GM18861 (cell line): ENCODE results near the gene SLC25A23.
"Not testable (repeated sequence)": the region's sequence is repeated elsewhere in the genome, so short reads cannot be mapped to it uniquely, and the experiment has no call there.

Experiments
- ATAC-seq: cut with Tn5 transposase; IDR thresholded peaks from one replicate; pipeline ENCODE4 v1.9.1; 2021; ENCODE audit not compliant: unreplicated experiment

SLC25A23 gene

DNA sequence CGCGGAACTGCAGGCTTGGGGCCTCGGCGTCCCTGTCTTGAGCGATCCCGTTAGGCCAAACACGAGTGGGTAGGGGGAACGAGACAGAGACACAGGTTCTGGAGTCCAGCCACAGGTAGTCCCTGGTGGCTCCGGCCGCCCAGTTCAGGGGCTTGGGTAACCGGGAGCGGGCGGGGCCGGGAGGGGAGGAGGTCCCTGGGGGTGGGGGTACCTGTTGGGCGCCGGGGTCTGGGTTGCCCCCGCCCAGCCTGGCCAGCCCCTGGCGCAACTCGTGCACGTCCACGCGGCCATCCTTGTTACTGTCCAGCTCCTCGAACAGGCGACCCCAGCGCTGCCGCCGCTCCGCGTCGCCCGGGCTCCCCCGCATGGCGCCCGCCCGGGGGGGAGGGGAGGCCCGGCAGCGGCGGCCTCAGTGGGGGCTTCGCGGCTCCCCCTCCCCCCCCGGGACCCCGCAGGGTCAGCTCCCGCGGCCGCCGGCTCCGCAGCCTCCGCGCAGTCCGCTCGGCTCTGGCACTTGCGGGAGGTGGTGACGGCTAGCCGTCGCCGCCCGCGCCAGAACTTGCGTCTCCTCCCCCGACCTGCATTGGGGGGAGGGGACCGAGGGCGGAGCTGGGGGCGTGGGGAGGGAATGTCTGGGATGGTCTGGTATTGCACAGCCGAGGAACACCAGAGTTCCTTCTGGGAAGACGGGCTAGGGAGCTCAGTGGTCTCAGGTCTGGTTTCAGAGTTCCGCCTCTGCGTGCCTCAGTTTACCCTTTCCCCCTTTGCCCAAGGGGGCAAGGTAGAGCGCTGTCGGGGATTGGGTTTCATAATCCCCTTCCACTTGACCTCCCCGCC, at the start of gene SLC25A23:
TSS of gene SLC25A23 (minus strand) at position 531 of the 837 bp plus-strand sequence. CDS start at position 367, 164 bp downstream.
- ATAC-seq, result no peak

GRCh38 chr19:6508028-6508771, 48.6 kb upstream of the SLC25A23 start:
- not testable (repeated sequence) for ATAC-seq

- no peak for ATAC-seq
These were observed 44.0 kb upstream of the SLC25A23 start for GRCh38 chr19:6503407-6504201.

DNA sequence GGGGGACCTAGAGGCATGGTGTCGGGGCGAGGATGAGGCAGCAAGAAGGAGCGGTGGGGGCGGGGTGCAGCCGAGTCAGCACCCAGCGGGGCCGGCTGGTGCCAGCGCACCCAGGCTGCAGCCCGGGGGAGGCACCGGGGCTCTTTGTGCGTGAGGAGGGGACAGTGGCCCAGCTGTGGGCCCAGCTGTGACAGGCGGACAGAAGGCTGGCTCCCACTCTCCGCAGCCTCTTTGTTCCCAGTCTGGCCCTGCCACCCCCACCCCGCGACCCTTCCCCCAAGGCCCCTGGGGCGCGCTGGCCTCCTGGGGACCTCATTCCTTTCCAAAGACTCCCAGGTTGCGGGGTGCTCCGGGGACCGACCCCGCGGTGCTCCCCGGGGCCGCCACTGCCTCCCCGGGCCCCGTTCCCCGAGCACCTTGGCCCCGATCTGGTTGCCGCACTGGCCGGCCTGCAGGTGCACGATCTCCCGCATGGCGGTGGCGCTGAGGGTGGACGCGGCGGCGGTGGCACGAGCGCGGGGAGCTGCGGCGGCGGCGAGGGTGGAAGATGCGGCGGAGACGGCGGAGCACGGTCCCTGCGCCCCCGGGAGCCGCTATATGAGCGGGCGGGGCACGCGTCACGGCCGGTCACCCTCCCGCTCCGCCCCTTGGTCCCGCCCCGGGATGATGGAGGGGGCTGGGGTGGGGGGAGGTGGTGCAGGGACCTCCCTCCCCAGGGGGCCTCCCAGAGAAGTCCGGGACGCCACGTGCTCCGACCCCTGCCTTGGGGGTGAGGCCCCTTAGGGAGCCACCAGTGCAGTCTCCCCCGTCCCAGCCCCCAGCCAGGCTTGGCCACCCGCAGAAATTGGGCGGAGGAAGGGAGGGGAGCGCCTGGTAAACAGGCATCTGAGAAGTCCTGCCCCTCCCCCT, 42.4 kb upstream of the SLC25A23 start, which contains the start of gene TUBB4A:
TSS of gene TUBB4A (minus strand) at position 570 of the 909 bp plus-strand sequence. CDS start at position 473, 97 bp downstream.
- no peak for ATAC-seq

DNA sequence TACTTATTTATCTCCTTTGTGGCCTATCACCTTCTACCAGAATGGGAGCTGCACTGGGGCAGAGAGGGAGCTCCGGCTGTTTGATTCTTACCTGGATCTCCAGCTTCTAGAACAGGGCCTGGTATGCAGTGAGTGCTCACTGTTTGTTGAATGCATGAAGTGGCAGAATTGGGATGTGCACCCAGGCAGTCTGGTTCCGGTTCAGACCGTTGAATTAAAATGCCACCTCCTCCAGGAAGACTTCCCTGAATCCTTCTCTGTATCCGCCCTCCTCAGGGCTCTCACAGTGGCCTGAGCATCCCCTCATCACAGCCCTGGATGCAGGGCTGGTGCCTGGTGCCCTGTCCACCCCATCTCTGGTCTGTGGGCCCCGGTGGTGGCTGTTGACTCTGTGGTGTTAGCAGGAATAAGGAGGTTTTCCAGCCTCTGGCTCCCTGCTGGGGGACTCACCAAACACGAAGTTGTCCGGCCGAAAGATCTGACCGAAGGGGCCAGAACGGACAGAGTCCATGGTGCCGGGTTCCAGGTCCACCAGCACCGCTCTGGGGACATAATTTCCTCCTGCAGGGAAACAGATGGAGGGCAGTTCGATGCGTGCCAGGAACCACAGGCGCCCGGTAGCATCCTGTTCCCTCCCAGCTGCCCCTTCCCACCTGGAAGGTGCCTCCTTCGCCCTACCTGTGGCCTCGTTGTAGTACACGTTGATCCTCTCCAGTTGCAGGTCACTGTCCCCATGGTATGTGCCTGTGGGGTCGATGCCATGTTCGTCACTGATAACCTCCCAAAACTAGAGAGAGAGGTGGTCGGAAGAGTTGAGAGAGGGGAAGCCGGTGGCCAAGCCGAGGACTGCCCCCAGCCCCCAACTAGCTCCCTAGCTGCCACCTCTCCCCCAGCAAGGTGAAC, 41.5 kb upstream of the SLC25A23 start:
- no peak for ATAC-seq

DNA sequence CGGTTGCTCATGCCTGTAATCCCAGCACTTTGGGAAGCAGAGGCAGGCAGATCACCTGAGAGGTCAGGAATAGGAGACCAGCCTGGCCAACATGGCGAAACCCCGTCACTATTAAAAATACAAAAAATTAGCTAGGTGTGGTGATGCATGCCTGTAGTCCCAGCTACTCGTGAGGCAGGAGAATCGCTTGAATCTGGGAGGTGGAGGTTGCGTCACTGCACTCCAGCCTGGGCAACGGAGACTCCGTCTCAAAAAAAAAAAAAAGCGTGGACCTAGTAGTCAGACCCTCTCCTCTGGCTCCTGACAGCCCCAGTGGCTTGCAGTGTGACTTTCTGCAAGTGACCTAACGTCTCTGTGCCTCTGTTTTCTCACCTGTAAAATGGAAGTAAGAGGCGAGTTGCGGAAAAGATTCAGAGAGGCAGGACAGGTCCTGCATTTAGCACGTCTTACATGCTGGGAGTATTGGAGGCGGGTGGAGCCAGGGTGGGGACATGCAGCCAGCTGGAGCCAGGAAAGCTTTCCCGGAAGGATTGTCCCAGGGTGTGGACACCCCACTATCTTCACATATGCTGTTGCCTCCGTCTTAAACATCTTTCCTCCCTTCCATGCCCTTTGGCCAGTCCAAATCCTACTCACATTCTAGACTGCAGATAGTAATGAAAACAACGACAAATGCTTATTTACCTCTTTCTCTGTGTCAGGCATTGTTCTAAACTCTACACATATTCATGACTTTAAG, 39.6 kb upstream of the SLC25A23 start:
- no peak for ATAC-seq

GRCh38 chr19:6498294-6499036, 38.9 kb upstream of the SLC25A23 start:
- ATAC-seq, result no peak

- ATAC-seq, result no peak
These were observed 36.4 kb upstream of the SLC25A23 start for GRCh38 chr19:6495947-6496346.

DNA sequence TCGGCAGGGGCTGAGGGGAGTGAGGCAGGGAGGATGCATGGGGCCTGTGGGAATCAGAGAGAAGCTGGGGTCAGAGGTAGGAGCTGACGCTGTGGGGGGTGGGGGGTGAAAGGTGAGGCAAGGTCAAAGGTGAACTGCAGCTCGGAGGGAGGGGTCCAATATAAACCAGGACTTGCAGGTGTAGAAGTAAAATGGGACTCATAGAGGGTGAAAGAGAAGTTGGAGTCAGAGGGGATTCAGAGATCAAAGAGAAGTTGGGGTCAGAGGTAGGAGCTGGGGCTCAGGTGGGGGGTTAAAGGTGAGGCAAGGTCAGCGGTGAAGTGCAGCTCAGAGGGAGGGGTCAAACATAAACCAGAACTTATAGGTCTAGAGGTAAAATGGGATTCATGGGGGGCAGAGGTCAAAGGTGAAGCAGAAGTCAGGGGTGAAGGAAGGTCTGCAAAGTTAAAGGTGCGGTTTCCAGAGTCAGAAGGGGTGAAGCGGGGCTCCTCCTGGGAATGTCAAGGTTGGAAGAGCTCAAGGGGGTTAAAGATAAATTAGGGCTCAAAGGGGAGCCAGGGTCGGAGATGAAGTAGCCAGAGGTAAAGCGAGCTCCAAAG, 34.9 kb upstream of the SLC25A23 start:
- ATAC-seq, result no peak

- no peak for ATAC-seq
These were observed 32.4 kb upstream of the SLC25A23 start for GRCh38 chr19:6491802-6492592.

- ATAC-seq, result no peak
These were observed 30.5 kb upstream of the SLC25A23 start for GRCh38 chr19:6490134-6490533.

- ATAC-seq, result peak; percentile 56
These were observed 29.9 kb upstream of the SLC25A23 start for GRCh38 chr19:6489278-6490061.

- ATAC-seq, result no peak
These were observed 25.2 kb upstream of the SLC25A23 start for GRCh38 chr19:6484831-6485230.

DNA sequence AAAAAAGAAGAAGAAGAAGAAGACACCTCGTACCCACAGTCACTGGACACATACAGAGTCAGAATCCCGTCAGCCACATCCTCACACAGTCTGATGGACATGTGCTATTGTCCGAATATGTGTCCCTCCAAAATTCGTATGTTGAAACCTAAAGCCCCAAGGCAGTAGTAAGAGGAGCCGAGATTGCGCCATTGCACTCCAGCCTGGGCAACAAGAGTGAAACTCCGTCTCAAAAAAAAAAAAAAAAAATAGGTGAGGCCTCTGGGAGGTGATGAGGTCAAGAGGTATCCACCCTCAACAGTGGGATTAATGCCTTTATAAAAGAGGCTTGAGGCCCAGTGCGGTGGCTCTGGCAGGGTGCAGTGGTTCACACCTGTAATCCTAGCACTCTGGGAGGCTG, 24.6 kb upstream of the SLC25A23 start:
- no peak for ATAC-seq

DNA sequence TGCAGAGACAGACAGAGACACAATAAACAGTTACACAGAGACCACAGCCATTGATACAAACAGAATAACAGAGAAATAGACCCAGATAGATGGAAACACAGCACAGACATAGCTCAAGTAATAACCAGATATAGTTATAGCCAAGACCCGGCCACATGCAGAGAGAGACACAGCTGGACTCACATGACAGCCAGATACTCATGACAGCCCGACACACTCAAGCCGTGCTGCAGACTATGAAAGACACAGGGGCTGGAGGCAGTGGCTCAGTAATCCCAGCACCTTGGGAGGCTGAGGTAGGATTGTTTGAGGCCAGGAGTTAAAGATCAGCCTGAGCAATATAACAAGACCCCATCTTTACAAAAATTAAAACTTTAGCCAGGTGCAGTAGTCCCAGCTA, 23.6 kb upstream of the SLC25A23 start:
- ATAC-seq, result no peak

GRCh38 chr19:6482343-6482686, 22.7 kb upstream of the SLC25A23 start:
- ATAC-seq, result no peak
